Loucy (cell line): ENCODE results near the gene CEP112.

Source experiments
- H2AFZ ChIP-seq: fragments of 200-600 bp; sonication (generic); 2 replicates; pipeline ENCODE4 v1.6.0; 2016; ENCODE audit warnings: antibody characterized with exemption, mild to moderate bottlenecking, low read length, moderate library complexity
- H3F3A ChIP-seq: fragments of 200-600 bp; 2 replicates; pipeline ENCODE4 v1.6.0; 2016; ENCODE audit warnings: antibody characterized with exemption, low read depth, mild to moderate bottlenecking
- H3K27me3 ChIP-seq: fragments of 200-600 bp; sonication (generic); 2 replicates; pipeline ENCODE4 v1.6.1; 2014; ENCODE audit warnings: low read length, mild to moderate bottlenecking; ENCODE audit not compliant: insufficient read depth, poor library complexity, severe bottlenecking
- H3K36me3 ChIP-seq: fragments of 200-600 bp; sonication (generic); 2 replicates; pipeline ENCODE4 v1.6.1; 2016; ENCODE audit warnings: low read length; ENCODE audit not compliant: insufficient read depth
- H3K4me1 ChIP-seq: fragments of 200-600 bp; sonication (generic); 2 replicates; pipeline ENCODE4 v1.5.1; 2014; ENCODE audit warnings: low read length, mild to moderate bottlenecking; ENCODE audit not compliant: insufficient read depth, poor library complexity, severe bottlenecking
- H3K4me2 ChIP-seq: fragments of 200-600 bp; sonication (generic); 2 replicates; pipeline ENCODE4 v1.6.0; 2014; ENCODE audit warnings: antibody characterized with exemption, low read length, low read depth, mild to moderate bottlenecking; ENCODE audit not compliant: poor library complexity, severe bottlenecking
- H3K4me3 ChIP-seq: fragments of 200-600 bp; sonication (generic); 2 replicates; pipeline ENCODE4 v1.5.1; 2014; ENCODE audit warnings: low read length, mild to moderate bottlenecking, mixed read lengths; ENCODE audit not compliant: poor library complexity, severe bottlenecking
- H3K79me2 ChIP-seq: fragments of 200-600 bp; sonication (generic); 2 replicates; pipeline ENCODE4 v1.6.1; 2014; ENCODE audit warnings: low read length; ENCODE audit not compliant: insufficient read depth
- H3K9ac ChIP-seq: fragments of 200-600 bp; sonication (generic); 2 replicates; pipeline ENCODE4 v1.6.0; 2014; ENCODE audit warnings: mild to moderate bottlenecking, low read depth, low read length, moderate library complexity; ENCODE audit not compliant: poor library complexity, severe bottlenecking
- H3K9me2 ChIP-seq: fragments of 200-600 bp; sonication (generic); replicated peaks from 2 replicates; pipeline ENCODE4 v1.6.1; 2016; ENCODE audit warnings: low read depth, low read length, mixed read lengths
- H3K9me3 ChIP-seq: fragments of 200-600 bp; sonication (generic); 2 replicates; pipeline ENCODE4 v1.6.1; 2014; ENCODE audit warnings: mild to moderate bottlenecking, antibody characterized with exemption, low read length, low read depth; ENCODE audit not compliant: insufficient read depth
- H4K20me1 ChIP-seq: fragments of 200-600 bp; sonication (generic); 2 replicates; pipeline ENCODE4 v1.6.0; 2014; ENCODE audit warnings: antibody characterized with exemption, low read length, mild to moderate bottlenecking; ENCODE audit not compliant: insufficient read depth, poor library complexity, severe bottlenecking
- CTCF ChIP-seq: fragments of 200-600 bp; sonication (generic); conservative IDR thresholded peaks from 2 replicates; pipeline ENCODE4 v1.5.1; 2014; ENCODE audit warnings: mild to moderate bottlenecking, antibody characterized with exemption, low read length
- EZH2phosphoT487 ChIP-seq: fragments of 200-600 bp; IDR thresholded peaks from 2 replicates; pipeline ENCODE4 v1.6.1; 2018; ENCODE audit warnings: antibody characterized with exemption, mild to moderate bottlenecking, moderate library complexity, borderline replicate concordance

Gene CEP112

GRCh38 chr17:65753348-65753747, 438.6 kb downstream of the CEP112 start:
- Histone ChIP-seq H3K4me1 (peaks cover 9% of the 10 kb centered on the region), H3K9ac (no peak overlapping the region), H3K79me2 (no peaks in the 10 kb centered on the region), H3F3A (no peaks in the 10 kb centered on the region), H2AFZ (no peak overlapping the region), H3K4me2 (no peak overlapping the region), H3K4me3 (no peak overlapping the region), H3K27me3 (no peaks in the 10 kb centered on the region), H3K9me2 (no peaks in the 10 kb centered on the region), H4K20me1 (no peaks in the 10 kb centered on the region), H3K9me3 (no peaks in the 10 kb centered on the region), H3K36me3 (no peaks in the 10 kb centered on the region)
- TF ChIP-seq EZH2phosphoT487 (no peak), CTCF (no peak)

DNA sequence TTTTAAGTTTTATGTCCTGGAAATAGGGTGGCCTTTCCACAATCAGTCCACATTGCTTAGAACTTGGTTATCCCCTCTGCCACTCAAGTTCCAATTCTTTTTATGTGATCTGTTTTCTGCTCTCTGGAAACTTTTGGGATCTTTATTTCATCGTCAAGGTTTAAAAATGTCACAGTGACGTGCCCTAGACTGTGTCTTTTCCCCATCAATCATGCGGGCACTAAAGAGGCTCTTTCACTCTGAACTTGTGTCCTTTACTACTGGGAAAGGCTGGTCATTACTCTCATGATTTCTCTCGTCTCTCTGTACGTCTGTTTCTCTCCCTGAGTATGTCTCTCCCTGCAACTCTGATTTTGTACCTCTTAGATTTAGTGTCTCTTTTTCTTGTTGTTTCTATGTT, 440.7 kb downstream of the CEP112 start:
- no peak overlapping the region for H3K4me2 ChIP-seq
- H3K79me2 ChIP-seq = no peaks in the 10 kb centered on the region
- H2AFZ ChIP-seq = no peak overlapping the region
- no peaks in the 10 kb centered on the region for H3K36me3 ChIP-seq
- H3K9me2 ChIP-seq = no peaks in the 10 kb centered on the region
- no peak overlapping the region for H3K9ac ChIP-seq
- H3K9me3 ChIP-seq = no peaks in the 10 kb centered on the region
- peaks cover 9% of the 10 kb centered on the region for H3K4me1 ChIP-seq
- TF ChIP-seq EZH2phosphoT487 (no peak), CTCF (no peak)
- no peaks in the 10 kb centered on the region for H4K20me1 ChIP-seq
- H3K4me3 ChIP-seq = no peak overlapping the region
- no peaks in the 10 kb centered on the region for H3K27me3 ChIP-seq
- no peaks in the 10 kb centered on the region for H3F3A ChIP-seq

- Histone ChIP-seq H3K27me3 (no peaks in the 10 kb centered on the region), H3K4me3 (no peak overlapping the region), H3F3A (no peaks in the 10 kb centered on the region), H3K79me2 (no peaks in the 10 kb centered on the region), H4K20me1 (no peaks in the 10 kb centered on the region), H3K36me3 (no peaks in the 10 kb centered on the region), H3K4me1 (peaks cover 9% of the 10 kb centered on the region), H3K9me3 (no peaks in the 10 kb centered on the region), H3K9me2 (no peaks in the 10 kb centered on the region), H3K4me2 (no peak overlapping the region), H3K9ac (no peak overlapping the region), H2AFZ (no peak overlapping the region)
- TF ChIP-seq CTCF (no peak), EZH2phosphoT487 (no peak)
Observed at GRCh38 chr17:65750631-65751115, 441.3 kb downstream of the CEP112 start.
